GM19455 (cell line): Measurements from ENCODE around the gene KRTAP10-1.

ENCODE experiments used
- ATAC-seq: cut with Tn5 transposase; IDR thresholded peaks from one replicate; pipeline ENCODE4 v1.9.1; 2021; ENCODE audit not compliant: unreplicated experiment

KRTAP10-1 gene

GRCh38 chr21:44528634-44528995, 11.4 kb downstream of the KRTAP10-1 start:
- ATAC-seq = no peak

GRCh38 chr21:44527983-44528633, 11.9 kb downstream of the KRTAP10-1 start:
- no peak for ATAC-seq

DNA sequence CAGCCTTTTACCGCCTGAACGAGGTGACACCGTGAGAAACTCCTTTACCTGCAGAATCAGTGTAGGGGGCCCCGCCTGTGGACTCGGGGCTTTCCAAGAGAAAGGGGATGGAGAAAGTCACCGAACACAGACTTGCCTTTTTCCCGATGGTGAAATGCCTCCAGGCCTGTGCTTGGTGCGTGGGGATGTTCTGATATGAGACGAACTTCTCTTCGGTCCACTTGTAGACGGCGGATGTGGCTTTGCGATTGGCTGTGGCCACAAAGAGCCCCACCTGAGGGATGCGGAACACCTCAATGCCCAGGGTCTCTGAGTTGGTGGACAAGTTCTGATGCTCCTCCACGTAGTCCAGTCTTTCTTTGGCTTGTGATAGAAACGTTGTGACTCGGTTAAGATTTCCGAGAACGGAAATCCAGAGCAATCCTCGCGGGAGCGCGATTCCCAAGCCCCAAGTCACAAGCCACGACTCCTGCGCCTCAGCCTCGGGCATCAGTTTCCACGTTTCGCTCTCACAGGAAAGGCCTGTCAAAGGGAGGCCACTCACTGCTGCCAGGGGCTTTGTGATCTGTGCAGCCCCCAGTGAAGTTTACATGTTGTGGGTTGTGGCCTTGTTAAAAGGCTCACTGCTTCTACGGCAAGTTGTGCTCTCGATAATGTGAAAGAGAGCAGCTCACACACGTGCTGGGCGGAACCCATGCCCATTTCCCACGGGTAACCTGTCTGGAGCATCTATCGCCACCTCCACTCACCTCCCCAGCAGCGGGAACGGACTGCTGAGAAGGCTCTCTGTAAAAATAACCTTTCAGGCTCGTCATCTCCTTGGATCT, 12.6 kb downstream of the KRTAP10-1 start:
- no peak for ATAC-seq

DNA sequence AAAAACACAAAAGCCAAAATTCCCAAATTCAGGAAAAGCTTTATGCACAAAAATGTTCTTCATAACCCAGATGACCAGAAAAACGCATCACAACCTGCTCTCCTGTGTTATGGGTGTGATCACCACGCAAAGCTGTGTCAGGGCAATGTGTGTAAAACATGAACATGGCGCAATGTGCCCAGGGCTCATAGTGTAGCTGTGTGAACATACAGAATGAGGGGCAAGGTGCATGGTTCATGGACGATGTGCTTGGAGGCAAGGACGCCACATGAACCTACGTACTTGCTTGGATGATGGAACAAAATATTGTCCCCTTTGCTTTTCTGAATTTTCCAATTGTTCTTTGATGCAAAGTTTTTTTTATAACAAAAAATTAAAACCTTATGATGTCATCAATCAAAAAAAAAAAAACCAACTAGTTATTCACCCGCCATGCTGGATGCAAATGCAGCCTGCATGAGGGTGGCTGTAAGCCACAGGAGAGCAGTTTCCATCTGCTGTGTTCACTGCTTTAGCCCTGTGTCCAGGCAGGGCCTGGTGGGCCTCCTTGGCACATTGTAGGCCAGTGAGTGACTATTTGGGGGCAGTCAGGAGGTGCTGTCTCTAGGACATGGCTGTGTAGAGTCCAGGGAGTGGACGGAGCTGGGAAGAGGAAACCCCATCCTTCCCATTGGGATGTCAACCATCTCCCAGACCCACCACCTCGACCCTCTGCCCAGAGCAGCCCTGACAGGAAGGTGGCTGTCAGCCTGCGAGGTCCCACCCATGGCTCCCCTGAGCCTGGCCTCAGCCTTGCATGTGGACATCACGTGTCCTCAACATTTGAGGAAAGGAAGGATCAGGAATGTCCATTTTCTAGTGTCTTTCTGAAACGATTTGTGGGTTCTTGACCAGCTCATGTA, 13.6 kb downstream of the KRTAP10-1 start:
- ATAC-seq = no peak

DNA sequence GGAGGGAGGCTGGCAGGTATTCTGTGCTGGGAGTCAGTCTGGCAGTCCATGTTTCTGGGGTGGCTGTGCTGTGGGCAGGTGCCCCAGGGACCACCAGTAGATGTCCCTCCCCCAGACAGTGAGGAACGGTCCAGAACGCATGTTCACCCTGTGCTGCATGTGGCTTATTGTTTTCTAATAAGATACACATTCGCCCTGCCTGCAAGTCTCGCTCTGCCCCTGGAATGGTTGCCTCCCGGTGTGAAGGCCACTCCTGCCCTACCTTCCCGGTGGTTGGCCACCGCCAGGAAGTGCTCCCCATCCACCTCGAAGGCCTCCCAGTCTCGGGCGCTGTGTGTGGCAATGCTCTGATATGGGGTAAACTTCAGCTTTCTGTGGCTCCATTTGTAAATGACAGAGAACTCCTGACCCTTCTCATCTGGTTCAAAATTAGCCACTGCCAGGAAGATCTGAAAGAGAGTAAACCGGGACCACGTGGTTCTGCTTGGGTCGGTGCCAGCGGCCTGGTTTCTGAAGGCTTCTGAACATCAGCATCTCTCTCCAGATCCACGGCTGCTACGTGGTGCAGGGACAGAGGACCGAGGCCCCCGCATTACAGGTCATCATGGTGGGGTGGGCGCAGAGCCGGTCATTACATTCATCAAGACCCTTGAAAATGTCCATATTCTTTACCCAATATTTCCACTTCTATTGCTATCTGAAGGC, 14.5 kb downstream of the KRTAP10-1 start:
- ATAC-seq = no peak

DNA sequence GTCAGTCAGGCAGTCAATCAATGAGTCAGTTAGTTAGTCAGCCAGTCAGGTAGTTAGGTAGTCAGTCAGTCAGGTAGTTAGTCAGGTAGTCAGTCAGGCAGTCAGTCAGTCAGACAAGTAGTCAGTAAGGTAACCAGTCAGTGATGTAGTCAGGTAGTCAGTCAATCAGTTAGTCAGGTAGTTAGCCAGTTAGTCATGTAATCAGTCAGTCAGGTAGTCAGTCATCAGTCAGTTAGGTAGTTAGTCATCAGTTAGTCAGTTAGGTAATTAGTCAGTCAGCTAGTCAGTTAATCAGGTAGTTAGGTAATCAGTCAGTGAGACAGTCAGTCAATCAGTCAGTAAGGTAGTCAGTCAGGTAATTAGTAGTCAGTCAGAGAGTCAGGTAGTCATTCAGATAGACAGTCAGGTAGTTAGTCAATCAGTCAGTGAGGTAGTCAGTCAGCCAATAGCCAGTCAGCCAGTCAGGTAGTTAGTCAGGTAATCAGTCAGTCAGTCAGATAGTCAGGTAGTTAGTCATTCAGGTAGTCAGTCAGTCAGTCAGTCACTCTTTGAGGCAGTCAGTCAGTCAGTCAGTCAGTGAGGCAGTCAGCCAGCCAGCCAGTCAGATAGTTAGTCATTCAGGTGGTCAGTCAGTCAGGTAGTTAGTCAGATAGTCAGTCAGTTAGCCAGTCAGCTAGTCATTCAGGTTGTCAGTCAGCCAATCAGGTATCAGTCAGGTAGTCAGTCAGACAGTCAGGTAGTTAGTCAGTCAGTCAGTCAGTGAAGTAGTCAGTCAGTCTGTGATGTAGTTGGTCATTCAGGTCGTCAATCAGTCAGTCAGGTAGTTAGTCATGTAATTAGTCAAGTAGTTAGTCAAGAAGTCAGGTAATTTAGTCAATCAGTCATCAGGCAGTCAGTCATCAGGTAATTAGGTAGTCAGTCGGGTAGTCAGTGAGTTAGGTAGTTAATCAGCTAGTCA, 15.3 kb downstream of the KRTAP10-1 start:
- no peak for ATAC-seq

- no peak for ATAC-seq
Measured at GRCh38 chr21:44523567-44524413, 16.2 kb downstream of the KRTAP10-1 start.

- no peak for ATAC-seq
Measured at GRCh38 chr21:44522753-44523204, 17.2 kb downstream of the KRTAP10-1 start.

DNA sequence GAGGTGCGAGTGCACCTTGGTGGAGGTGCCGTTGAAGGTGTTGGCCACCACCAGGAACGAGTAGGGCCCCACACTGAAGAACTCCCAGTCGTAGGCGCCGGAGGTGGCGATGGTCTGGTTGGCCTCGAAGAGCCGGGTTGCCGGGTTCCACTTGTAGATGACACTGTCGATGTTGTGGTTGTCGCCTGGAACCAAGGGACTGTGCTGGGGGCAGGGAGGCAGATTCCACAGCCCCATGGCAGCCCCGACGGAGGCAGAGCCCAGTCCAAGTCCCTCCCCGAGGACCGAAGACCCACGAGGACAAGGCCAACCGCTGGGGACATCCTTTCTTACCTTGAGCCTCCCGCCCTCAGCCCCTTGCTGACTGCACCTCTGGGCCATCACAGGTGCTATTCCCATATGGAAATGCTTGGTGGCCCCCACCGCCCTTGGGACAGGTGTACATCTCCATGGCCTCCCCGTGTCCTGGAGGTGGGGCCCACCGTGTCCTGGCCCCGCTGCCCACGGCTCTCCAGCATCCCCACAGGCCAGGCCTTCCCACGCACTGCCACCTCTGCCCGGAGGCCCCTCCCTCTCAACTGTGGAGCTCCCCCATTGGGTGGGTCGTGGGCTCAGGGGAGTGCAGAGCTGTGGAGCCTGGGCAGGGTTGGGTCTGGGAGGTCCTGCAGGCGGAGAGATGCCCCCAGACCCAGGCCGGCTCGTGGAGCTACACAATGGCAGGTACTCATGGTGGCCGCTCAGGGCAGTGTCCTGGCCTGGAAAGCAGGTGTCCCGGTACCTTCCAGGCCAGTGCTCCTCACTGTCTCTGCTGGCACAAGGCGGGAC, 17.9 kb downstream of the KRTAP10-1 start:
- ATAC-seq = no peak

DNA sequence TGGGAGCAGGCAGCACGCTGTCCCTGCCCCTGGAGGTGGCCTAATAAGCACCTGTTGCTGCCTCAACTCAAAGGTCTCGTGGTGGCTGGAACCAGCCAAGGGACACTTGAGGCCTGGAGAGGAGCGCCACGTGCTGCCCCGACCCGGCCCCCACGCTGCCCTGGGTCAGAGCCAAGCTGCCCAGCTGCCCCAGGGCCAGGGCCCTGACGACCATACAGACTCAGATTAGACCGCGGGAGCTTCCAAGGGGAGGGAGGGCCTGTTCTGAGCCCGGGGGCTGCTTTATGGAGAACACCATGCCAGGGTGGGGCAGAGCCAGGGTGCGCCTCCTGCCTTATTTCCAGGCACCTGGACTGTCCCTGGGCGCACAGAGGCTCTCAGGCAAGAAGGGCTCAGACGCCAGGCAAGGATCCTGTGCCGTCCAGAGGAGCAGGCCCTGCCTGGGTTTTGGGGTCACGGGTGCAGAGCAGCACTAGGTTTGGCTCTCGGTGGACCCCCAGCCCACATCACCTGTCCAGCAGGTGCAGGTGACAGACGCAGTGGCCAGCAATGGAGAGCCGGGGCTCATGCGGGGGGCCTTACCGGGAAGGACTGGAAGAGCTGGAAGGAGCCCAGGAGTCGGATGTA, 18.6 kb downstream of the KRTAP10-1 start:
- no peak for ATAC-seq

DNA sequence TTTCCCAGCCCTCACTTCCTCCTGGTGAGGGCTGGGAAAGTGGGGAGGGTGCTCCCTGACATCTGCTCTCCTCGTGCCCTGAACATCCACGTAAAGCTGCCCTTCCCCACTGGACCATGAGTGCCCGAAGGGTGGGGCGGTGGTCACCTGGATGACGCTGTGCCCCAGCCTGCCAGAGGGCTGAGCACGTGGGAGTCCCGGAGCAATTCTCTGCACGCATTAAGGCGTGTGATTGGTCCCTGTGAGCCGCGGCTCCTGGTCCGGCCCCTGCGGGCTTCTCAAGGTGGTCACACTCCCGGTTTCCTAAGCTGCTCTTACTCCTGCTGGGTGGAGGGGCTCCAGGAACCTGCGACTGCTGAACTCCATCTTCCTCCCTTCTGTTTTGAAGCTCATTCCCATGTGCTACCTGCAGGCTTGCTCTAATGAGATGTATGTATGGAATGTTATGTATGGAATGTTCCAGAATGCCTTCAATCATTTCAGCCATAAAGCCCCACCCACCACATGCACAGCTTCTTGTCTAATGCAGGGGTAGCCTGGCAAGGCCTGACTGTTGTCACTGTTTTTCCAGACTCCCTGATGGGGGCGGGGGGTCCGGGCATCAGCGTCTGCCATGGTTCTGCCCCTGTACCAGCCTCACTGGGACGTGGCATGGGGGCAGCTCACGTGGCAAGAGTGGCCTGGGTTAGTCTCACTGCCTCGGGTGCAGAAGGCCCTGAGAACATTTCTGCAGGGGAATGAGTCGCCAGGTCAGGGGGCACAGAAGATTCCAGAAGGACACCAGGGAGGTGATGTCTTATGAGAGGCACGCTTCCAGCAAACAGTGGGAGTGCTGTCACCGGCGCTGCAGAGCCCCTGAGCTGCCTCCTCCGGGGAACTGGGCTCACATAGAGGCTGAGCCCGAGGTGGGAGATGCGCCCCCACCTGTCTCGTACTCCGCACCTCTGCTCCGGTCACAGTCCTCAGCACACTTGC, 19.4 kb downstream of the KRTAP10-1 start:
- no peak for ATAC-seq

DNA sequence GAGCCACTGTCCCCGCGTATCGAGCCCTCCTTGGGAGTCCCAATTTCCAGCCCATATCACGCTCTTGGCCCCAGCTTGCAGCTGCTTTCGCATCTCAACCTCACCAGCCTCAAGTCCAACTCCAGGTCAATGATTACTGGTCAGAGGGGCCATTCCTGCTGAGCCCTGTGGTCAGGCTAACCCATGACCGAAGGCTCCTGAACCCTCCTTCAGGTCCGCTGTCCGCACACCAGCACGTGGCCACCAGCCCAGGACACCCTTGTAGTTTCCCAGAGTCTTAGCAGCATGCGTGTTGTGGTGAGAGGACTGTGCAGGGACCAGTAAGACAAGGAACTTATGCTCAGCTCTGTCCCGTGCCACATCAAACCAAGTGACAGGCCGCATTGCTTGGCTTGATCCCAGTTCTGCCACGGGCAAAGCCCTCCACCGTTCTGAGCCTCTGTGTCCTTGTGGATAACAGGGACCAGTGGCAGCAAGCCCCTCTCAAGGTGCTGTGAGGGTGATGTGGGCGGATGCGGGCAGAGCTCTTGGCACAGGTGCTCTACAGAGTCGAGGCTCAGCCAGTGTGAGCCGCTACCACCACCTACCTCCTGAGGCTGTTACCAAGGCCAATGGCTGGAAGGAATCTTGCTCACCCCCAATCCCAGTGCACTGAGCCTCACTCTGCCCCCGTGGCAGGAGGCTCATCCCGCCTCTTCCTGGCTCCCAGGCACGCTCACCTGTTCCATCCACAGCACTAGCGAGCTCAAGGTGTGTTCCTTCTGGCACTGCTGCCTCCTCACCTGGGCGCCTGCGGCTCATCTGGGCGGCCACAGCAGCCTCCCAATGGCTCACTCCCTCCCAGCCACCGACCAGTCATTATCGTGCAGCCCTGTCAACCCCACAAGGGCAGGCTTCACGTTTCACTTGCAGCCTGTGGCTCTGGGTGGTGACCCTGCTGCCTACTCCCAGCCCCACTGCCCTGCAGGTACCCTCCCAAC, 20.4 kb downstream of the KRTAP10-1 start:
- no peak for ATAC-seq

DNA sequence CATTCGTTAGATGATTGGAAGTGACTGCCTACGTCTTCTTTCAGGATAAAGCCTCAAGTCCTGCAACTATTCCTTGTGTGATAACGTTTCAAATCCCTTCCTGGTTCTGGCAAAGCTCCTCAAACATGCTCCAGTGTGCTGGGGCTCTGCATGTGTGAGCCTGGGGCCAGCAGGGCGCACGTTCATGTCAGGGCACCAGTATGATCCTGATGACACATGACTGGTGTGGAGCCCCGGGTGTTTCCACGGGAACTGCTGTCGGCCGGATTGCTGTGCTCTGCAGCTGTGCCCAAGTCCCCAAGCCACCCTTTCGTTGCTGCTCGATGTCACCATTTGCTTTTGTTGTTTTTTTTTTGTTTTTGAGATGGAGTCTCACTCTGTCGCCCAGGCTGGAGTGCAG, 21.3 kb downstream of the KRTAP10-1 start:
- ATAC-seq = no peak

- ATAC-seq = no peak
Measured at GRCh38 chr21:44517175-44517899, 22.7 kb downstream of the KRTAP10-1 start.

- ATAC-seq = no peak
Measured at GRCh38 chr21:44516828-44517174, 23.2 kb downstream of the KRTAP10-1 start.
